GM19238 (cell line): ENCODE data around the gene LRRK1.

ENCODE experiments used
- DNase-seq: peaks from one replicate; pipeline ENCODE4 v3.0.0; 2011; ENCODE audit warnings: low spot score; ENCODE audit not compliant: insufficient read length

The LRRK1 gene

GRCh38 chr15:101111570-101112262 is 192.6 kb downstream of the LRRK1 start:
- no peak for DNase-seq

- DNase-seq: no peak
Measured at GRCh38 chr15:101112336-101113113, 193.4 kb downstream of the LRRK1 start.

GRCh38 chr15:101113114-101114005 is 194.2 kb downstream of the LRRK1 start:
- no peak for DNase-seq

DNA sequence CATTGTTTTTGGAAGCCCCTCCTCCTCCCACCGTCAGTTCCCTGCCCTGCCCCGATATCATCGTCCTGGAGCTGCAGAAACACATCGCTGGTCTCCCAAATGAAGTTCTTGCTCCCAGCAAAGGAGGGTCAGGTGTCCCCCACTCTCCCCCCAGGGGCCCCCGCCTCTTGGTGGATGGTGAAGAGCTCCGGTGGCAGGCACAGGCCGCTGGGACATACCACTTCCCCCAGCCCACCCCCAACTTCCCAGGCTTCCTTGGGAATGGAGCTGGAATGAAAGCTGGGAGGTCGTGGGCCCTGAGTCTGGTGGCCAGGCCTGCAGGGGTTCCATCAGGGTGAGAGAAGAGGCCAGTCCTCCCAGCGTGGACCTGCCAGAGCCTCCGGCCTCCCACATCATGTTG is 195.0 kb downstream of the LRRK1 start:
- DNase-seq: no peak

- DNase-seq: no peak
Measured at GRCh38 chr15:101114610-101115009, 195.5 kb downstream of the LRRK1 start.

DNA sequence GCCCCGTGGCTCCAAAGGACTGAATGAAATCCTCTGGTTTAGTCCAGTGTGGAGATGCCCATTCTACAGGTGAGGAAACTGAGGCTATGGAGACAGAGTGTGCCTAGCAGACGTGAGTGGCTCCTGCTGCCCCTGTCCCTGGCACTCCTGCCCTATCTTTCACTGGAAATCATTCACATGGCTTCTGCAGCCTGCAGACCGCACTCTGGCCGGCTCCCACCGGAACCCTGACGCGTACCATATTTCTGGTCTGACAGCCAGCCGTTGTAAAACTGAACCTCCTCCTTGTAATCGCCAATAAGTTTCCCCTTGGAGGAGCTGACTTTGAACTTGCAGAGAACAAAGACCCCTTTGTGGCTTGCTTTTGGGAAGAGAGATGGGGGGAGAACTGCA is 196.2 kb downstream of the LRRK1 start:
- no peak for DNase-seq

DNA sequence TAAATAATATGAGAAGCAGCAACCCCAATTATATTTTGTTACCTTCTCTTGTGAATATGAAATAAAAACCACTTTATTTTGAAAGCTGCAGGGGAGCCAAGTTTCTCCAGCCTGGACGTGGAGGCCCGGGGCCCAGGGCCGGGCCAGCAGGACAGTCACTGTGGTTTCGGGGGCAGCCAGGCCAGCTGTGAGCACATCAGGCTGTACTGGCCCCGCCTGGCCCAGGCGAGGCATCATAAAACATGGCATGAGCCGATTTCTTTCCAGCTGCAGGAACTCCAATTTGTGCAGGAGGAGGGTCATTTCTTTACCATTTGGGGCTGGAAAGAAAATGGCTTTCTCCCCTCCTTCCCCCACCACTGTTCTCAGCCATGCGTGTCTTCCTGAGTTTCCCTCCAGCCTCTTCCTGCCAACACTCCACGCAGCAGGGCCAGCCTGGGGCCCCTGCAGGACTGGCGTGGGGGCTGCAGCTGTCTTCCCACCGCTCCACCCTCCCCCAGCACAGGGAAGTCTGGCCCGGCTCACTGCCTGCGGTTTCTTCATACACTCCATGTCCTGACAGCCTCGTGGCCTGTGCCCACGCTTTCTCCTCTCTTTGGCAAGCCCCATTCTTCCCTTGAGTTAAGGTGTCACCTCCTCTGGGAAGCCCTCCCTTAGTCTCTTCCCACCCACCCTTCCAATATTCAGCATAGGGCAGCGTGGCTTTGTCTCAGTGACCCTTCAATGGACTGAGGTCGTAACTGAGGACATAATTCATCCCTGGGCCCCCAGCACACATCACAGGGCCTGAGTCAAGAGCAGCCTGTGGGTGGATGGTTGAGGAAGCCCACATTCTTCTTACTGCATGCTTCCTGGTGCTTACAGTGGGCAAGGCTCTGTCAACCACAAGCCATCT is 196.9 kb downstream of the LRRK1 start:
- no peak for DNase-seq

DNA sequence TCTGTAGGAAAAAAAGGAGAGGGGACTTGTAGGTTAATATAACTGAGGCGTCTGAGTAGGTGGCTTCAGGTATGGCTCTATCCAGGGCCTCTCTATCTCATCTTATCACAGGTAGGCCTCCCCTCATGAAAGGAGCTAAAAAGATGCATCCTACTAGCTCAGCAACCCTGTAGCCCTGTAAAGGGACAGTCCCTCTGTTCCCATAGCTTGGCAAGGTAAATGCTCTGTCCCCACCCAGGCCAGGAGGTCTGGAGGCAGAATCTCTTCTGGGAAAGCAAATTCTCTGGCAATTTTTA is 197.5 kb downstream of the LRRK1 start:
- no peak for DNase-seq

GRCh38 chr15:101118116-101118515 is 199.0 kb downstream of the LRRK1 start:
- no peak for DNase-seq

DNA sequence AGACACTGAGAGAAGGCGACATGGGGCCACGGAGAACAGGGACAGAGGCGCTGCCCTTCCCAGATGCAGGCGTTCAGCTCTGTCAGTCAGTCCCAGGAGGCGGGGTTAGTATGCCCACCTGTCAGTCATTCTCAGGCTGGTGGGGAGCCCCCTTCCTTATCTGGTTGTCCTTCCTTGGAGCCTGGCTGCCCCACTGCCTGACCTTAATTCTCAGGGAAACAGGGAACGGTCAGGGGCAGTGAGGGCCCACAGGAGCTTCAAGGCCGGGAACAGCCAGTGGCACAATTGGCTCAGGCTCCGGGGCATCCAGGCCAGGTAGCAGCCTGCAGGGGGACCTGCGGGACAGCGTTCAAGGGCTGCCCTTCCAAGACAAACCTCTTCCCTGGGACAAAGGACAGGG is 199.5 kb downstream of the LRRK1 start:
- DNase-seq: no peak

DNA sequence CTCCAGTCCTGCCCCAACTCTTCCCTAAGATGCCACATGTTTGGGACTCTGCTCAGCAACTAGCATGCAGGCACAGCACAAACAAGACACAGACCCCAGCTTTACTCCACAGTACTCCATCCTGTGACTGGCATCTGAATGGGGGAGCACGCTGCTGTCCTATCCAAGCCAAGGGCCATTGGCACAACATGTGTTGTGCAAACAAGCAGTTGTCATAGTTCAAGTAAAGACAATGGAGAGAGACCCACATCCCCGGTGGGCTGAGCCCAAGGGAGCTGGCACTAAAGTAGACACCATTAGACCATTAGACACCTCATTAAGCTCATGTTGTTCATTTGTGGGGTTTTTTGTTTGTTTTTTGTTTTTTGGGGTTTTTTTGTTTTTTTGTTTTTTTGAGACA is 200.0 kb downstream of the LRRK1 start:
- DNase-seq: no peak
